Stimulated activated CD4-positive, alpha-beta T cell treated with anti-CD3 and anti-CD28 coated beads, Interleukin-15, amount 100 ng/mL, for 24 hours (primary cell): ENCODE results near the gene CMBL.
"Not testable (repeated sequence)": the region's sequence is repeated elsewhere in the genome, so short reads cannot be mapped to it uniquely, and the experiment has no call there.

Experiments used
- DNase-seq: peaks from one replicate; pipeline ENCODE4 v3.0.0-alpha.2; 2020

The CMBL gene

GRCh38 chr5:10307206-10308148 is at the start of gene CMBL:
CMBL (minus strand) TSS chr5:10307902; CDS start chr5:10290762, 17,140 bp downstream.
- peak; percentile 49 for DNase-seq

DNA sequence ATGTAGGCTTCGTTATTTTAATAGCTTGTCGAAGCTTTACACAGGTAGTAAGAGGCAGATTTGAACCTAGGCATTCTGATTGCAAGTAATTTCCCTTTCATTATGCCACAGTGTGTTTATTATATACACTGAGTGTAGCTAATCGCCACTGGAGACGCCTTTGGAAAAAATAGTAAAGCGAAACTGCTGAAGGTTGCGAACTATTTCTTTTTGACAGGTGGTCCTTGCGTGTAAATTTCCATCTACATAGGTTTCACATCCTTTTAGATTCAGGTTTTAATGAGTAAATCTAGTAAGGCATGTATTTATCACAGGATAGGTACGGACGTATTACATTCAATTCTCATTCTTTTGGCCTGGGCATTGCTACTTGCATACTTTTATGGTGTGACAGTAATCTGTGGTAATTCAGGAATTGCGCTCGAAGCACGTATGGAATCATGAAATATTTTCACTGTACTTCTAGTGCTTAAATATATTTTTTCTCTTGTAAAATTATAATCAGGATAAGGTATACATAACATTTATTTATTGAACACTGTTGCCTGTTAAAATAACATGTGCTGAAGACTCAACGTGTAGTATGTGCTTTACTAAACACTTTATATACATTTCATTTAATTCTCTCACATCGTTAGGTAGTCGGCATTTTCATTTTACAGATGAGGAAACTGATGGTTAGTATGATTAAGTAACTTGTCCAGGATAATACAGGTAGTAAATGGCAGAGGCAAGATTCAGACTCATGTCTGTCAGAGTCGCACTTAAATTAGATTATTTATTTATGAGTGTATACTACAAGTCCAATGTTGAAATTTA is 47.6 kb upstream of the CMBL start:
- DNase-seq: peak; percentile 28

- DNase-seq: peak; percentile 58
These were observed 46.6 kb upstream of the CMBL start for GRCh38 chr5:10354048-10354872.

- peak; percentile 96 for DNase-seq
These were observed 45.7 kb upstream of the CMBL start, which contains the start of gene MARCHF6 for GRCh38 chr5:10353241-10354047. MARCHF6 (plus strand) TSS chr5:10353695; CDS start chr5:10353899, 204 bp downstream.

GRCh38 chr5:10352430-10353240 is 44.9 kb upstream of the CMBL start:
- peak; percentile 59 for DNase-seq

- no peak for DNase-seq
These were observed 44.2 kb upstream of the CMBL start for GRCh38 chr5:10351919-10352318.

GRCh38 chr5:10351199-10351905 is 43.6 kb upstream of the CMBL start:
- DNase-seq: no peak

DNA sequence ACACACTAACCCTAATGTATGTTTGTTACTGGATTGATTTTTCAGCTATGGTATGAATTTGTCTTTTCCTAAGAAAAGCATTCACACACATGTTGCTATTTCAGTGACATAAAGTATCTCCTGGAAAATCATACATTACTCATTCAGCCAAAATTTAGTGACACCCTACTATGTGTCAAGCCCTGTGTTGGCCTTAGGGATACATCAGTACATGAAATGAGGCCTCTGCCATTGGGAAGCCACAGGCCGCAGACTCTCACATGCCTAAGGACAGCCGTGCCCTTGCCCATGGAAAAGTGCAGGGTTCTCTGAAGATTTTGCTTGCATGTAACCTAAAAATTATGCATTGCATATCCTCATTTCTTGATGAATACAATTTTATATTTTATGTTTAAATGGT is 40.6 kb upstream of the CMBL start:
- no peak for DNase-seq

DNA sequence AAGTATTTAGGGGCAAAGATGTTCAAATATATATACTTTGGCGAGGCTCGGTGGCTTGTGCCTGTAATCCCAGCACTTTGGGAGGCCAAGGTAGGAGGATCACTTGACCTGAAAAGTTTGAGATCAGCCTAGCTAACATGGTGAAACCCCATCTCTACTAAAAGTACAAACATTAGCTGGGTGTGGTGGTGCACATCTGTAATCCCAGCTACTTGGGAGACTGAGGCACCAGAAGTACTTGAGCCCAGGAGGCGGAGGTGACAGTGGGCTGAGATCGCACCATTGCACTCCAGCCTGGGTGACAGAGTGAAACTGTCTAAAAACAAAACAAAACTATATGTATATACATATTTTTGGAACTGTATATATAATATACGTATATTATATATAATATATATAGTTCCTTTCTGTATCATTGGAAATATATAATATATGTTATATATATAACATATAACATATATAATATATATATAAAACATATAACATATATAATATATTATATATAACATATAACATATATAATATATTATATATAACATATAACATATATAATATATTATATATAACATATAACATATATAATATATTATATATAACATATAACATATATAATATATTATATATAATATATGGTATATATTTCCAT is 36.9 kb upstream of the CMBL start:
- not testable (repeated sequence) for DNase-seq

- no peak for DNase-seq
These were observed 35.8 kb upstream of the CMBL start for GRCh38 chr5:10343486-10343885.

GRCh38 chr5:10339958-10340357 is 32.3 kb upstream of the CMBL start:
- DNase-seq: no peak

DNA sequence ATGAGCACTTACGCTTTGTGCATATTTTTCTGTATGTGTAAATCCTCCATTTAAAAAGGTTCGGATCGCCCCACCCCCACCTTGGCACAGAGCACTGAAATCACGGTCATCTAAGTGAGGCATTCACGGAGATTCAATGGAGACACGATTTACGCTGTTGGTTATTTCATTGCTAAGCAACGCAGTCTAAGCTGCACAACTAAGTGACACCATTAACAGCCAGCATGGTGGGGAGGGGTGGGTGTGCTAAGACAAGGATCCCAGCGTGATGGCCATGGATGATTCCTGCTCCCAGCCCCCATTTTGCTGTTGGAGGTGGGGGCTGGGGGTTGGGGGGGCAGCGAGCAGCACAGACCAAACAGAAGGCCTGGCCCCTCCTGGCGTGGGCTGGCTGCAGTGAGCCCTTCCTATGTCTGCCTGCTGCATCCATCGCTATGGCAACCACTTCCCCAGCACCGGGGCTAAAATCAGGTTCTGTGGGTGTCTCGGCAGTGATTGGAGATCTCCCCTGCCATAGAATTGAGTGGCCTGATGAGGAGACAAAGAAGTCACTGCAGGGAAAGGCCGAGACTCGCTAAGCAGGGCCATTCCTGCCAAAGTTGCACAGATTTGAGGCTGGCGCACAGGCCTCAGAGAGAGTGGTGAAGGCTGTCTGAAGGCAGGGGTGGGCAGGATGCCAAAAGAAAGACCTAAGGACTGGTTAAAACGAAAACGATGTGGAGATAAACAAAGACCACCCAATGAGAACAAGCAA is 31.5 kb upstream of the CMBL start:
- no peak for DNase-seq

DNA sequence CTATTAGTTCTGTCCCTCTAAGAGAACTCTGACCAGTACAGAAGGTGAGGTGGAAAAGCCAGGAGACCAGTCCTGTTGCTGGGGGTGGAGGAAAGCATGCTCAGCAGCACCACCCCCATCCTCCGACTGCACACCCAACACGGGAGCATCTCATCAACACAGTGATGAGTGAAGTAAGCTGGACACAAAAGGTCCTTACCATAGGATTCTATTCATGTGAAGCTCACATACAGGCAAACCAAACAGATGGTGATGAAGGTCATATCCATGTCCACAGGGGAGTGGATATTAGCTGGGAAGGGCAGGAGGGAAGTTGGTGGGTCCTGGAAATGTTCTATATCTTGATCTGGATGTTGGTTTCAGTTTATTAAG is 31.0 kb upstream of the CMBL start:
- DNase-seq: no peak

GRCh38 chr5:10337986-10338385 is 30.3 kb upstream of the CMBL start:
- DNase-seq: no peak

DNA sequence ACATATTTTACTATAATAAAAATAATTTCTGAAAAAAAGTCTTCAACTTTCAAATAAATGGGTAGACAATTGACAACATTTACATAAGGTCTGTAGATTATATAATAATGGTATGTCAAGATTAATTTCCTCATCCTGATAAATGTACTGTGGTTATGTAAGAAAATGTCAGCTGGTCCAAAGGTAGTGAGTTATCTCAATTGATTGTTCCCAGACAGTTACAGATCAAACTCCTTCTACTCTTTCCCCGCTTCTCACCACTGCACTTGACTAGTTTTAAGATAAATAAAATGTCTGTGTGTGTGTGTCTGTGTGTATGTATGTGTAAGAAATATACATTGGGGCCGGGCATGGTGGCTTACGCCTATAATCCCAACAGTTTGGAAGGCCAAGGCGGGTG is 29.4 kb upstream of the CMBL start:
- no peak for DNase-seq

DNA sequence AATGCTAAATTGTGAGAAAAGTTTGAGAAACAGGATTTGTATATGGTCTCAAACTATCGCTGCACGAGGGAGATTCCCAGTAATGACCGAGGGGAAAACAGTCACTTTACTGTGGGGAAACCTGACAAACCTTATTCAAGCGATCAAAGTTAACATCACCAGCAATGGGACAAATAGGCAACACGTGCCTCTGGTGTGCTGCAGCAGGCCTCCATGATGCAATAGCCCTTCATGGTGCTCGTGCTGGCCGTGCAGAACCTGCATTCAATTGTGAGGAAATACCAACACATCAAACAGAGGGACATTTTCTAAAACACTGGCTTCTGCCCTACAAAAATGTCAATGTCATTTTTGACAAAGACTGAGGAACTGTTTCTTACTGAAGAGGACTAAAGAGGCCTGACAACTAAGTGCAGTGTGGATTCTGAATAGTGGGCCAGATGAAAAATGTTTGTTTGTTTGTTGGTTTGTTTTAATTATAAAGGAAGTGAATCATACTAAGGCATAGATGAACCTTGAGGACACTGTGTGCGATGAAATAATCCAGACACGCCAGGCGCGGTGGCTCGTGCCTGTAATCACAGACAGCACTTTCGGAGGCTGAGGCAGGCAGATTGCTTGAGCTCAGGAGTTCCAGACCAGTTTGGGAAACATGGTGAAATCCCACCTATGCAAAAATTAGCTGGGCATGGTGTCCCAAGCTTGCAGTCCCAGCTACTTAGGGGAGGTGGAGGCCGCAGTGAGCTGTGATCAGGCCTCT is 28.2 kb upstream of the CMBL start:
- DNase-seq: no peak

- DNase-seq: no peak
These were observed 27.1 kb upstream of the CMBL start for GRCh38 chr5:10334831-10335230.
